ENCODE measurements around the gene NAA10. TPM values are rescaled to one million over a fixed set of nuclear protein-coding genes. Genes with fewer than 3 reads are reported as not detected.

Gene NAA10
- total RNA-seq, 1 experiment from 2014 or later = 107 TPM

- TF ChIP-seq NFYB (CRISPR knock-in tag; conservative IDR thresholded peaks at IDR 0.05; ENCODE audit: low read depth) = peak; percentile 35; the same call in 1 of the 2 replicates
- peak; percentile 35; the same call in 1 of the 2 replicates for TF ChIP-seq NFATC4 (CRISPR knock-in tag; IDR thresholded peaks at IDR 0.05)
- TF ChIP-seq ATF1 (CRISPR knock-in tag; IDR thresholded peaks at IDR 0.05) = no peak
- 0 out of 2 replicates have a peak, but pooled peaks have one; percentile 59 for TF ChIP-seq MAX (CRISPR knock-in tag; IDR thresholded peaks at IDR 0.05)
- 0 out of 2 replicates have a peak, but pooled peaks have one; percentile 20 for TF ChIP-seq CREM (CRISPR knock-in tag; IDR thresholded peaks at IDR 0.05)
- TF ChIP-seq, protein P1, sequence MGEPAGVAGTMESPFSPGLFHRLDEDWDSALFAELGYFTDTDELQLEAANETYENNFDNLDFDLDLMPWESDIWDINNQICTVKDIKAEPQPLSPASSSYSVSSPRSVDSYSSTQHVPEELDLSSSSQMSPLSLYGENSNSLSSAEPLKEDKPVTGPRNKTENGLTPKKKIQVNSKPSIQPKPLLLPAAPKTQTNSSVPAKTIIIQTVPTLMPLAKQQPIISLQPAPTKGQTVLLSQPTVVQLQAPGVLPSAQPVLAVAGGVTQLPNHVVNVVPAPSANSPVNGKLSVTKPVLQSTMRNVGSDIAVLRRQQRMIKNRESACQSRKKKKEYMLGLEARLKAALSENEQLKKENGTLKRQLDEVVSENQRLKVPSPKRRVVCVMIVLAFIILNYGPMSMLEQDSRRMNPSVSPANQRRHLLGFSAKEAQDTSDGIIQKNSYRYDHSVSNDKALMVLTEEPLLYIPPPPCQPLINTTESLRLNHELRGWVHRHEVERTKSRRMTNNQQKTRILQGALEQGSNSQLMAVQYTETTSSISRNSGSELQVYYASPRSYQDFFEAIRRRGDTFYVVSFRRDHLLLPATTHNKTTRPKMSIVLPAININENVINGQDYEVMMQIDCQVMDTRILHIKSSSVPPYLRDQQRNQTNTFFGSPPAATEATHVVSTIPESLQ (CRISPR knock-in tag; IDR thresholded peaks at IDR 0.05) = no peak
- TF ChIP-seq E2F1 (CRISPR knock-in tag; IDR thresholded peaks at IDR 0.05) = no peak
- 0 out of 2 replicates have a peak, but pooled peaks have one; percentile 32 for TF ChIP-seq ZNF121 (CRISPR knock-in tag; IDR thresholded peaks at IDR 0.05)
- TF ChIP-seq GTF2I (CRISPR knock-in tag; conservative IDR thresholded peaks at IDR 0.05) = no peak
- no peak for TF ChIP-seq RELA (CRISPR knock-in tag; IDR thresholded peaks at IDR 0.05; ENCODE audit: borderline replicate concordance)
- TF ChIP-seq, protein P2, sequence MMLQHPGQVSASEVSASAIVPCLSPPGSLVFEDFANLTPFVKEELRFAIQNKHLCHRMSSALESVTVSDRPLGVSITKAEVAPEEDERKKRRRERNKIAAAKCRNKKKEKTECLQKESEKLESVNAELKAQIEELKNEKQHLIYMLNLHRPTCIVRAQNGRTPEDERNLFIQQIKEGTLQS (CRISPR knock-in tag; conservative IDR thresholded peaks at IDR 0.05) = no peak
- 0 out of 2 replicates have a peak, but pooled peaks have one; percentile 28 for TF ChIP-seq ETV6 (CRISPR knock-in tag; IDR thresholded peaks at IDR 0.05)
- 0 out of 2 replicates have a peak, but pooled peaks have one; percentile 21 for TF ChIP-seq TEAD1 (CRISPR knock-in tag; IDR thresholded peaks at IDR 0.05)
- TF ChIP-seq, protein P3, sequence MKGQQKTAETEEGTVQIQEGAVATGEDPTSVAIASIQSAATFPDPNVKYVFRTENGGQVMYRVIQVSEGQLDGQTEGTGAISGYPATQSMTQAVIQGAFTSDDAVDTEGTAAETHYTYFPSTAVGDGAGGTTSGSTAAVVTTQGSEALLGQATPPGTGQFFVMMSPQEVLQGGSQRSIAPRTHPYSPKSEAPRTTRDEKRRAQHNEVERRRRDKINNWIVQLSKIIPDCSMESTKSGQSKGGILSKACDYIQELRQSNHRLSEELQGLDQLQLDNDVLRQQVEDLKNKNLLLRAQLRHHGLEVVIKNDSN (CRISPR knock-in tag; IDR thresholded peaks at IDR 0.05) = peak; percentile 94
- TF ChIP-seq, protein P4, sequence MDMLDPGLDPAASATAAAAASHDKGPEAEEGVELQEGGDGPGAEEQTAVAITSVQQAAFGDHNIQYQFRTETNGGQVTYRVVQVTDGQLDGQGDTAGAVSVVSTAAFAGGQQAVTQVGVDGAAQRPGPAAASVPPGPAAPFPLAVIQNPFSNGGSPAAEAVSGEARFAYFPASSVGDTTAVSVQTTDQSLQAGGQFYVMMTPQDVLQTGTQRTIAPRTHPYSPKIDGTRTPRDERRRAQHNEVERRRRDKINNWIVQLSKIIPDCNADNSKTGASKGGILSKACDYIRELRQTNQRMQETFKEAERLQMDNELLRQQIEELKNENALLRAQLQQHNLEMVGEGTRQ (CRISPR knock-in tag; IDR thresholded peaks at IDR 0.05) = peak; percentile 94
- TF ChIP-seq, protein P5, sequence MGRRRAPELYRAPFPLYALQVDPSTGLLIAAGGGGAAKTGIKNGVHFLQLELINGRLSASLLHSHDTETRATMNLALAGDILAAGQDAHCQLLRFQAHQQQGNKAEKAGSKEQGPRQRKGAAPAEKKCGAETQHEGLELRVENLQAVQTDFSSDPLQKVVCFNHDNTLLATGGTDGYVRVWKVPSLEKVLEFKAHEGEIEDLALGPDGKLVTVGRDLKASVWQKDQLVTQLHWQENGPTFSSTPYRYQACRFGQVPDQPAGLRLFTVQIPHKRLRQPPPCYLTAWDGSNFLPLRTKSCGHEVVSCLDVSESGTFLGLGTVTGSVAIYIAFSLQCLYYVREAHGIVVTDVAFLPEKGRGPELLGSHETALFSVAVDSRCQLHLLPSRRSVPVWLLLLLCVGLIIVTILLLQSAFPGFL (CRISPR knock-in tag; IDR thresholded peaks at IDR 0.05; ENCODE audit: borderline replicate concordance) = no peak
- TF ChIP-seq, protein P6, sequence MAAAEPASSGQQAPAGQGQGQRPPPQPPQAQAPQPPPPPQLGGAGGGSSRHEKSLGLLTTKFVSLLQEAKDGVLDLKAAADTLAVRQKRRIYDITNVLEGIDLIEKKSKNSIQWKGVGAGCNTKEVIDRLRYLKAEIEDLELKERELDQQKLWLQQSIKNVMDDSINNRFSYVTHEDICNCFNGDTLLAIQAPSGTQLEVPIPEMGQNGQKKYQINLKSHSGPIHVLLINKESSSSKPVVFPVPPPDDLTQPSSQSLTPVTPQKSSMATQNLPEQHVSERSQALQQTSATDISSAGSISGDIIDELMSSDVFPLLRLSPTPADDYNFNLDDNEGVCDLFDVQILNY (CRISPR knock-in tag; IDR thresholded peaks at IDR 0.05) = peak; percentile 82
- TF ChIP-seq EMX1 (CRISPR knock-in tag; IDR thresholded peaks at IDR 0.05) = peak; percentile 76; the same call in 1 of the 2 replicates
- no peak for TF ChIP-seq ZMAT4 (CRISPR knock-in tag; IDR thresholded peaks at IDR 0.05)
- TF ChIP-seq SP1 (CRISPR knock-in tag; conservative IDR thresholded peaks at IDR 0.05) = peak; percentile 83
- Mint-ChIP-seq H3K4me1 (peaks cover 25% of the 10 kb centered on the region), H3K4me3 (peak overlapping the region; percentile 79), H3K27me3 (ENCODE audit: low read depth) (no peaks in the 10 kb centered on the region), H3K9me3 (no peaks in the 10 kb centered on the region), H3K36me3 (peaks cover 6% of the 10 kb centered on the region), H3K27ac (peak overlapping the region; percentile 98)
- peak; percentile 91 for DNase-seq (ENCODE audit: low spot score)
- CTCF ChIA-PET = interaction anchor here (0.6 to 6.9 kb wide), 11 partner anchors 12 to 309 kb away, joined by 3 to 116 read pairs (median 5); partner anchors contain the start of gene RENBP
- ATAC-seq = peak; percentile 89
- POLR2A ChIA-PET = interaction anchor here (0.6 to 2.0 kb wide), 12 partner anchors 13 to 443 kb away, joined by 3 to 8 read pairs (median 4); partner anchors contain the start of genes HCFC1, L1CAM and RENBP
Observed at GRCh38 chrX:153927922-153928760, 6.7 kb downstream of the NAA10 start.
